DND-41 (cell line): Measurements from ENCODE around the gene TUBA1C.

Source experiments
- EZH2 ChIP-seq: IDR thresholded peaks from 3 replicates; pipeline ENCODE4 v1.6.1; 2012; ENCODE audit warnings: borderline replicate concordance, low read depth, mild to moderate bottlenecking, moderate library complexity, low read length, inconsistent platforms; ENCODE audit not compliant: severe bottlenecking
- TF ChIP-seq, protein P1 (sequence below): IDR thresholded peaks from 2 replicates; pipeline ENCODE4 v1.5.1; 2012; ENCODE audit warnings: borderline replicate concordance, low read length, moderate library complexity, mild to moderate bottlenecking; ENCODE audit not compliant: poor library complexity, severe bottlenecking; ENCODE audit errors: extremely low read depth

DNA sequence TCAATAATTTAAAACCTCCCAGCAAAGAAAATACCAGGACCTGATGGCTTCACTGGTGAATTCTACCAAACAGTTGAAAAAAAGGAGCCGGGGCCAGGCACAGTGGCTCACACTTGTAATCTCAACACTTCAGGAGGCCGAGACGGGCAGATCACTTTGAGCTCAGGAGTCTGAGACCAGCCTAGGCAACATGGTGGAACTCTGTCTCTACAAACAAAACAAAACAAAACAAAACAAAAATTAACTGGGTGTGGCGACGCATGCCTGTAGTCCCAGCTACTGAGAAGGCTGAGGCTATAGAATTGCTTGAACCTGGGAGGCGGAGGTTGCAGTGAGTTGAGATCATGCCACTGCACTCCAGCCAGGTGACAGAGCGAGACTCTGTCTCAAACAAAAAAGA is 44.5 kb downstream of the TUBA1C start:
- TF ChIP-seq, protein P1, sequence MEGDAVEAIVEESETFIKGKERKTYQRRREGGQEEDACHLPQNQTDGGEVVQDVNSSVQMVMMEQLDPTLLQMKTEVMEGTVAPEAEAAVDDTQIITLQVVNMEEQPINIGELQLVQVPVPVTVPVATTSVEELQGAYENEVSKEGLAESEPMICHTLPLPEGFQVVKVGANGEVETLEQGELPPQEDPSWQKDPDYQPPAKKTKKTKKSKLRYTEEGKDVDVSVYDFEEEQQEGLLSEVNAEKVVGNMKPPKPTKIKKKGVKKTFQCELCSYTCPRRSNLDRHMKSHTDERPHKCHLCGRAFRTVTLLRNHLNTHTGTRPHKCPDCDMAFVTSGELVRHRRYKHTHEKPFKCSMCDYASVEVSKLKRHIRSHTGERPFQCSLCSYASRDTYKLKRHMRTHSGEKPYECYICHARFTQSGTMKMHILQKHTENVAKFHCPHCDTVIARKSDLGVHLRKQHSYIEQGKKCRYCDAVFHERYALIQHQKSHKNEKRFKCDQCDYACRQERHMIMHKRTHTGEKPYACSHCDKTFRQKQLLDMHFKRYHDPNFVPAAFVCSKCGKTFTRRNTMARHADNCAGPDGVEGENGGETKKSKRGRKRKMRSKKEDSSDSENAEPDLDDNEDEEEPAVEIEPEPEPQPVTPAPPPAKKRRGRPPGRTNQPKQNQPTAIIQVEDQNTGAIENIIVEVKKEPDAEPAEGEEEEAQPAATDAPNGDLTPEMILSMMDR = no peak
- no peak for TF ChIP-seq EZH2
